ENCODE data around the gene MZF1. TPM values are rescaled to one million over a fixed set of nuclear protein-coding genes. Genes with fewer than 3 reads are reported as not detected.

Gene MZF1
- total and polyA plus RNA-seq, 9 of the 15 experiments (the other 6 are each of a cell fraction or from before 2014, with no cell fraction given), result 0.31 to 29.3 (median 11.5) TPM

GRCh38 chr19:58559275-58560006 lies 13.7 kb downstream of the MZF1 start (continued):
- TF ChIP-seq ARID1B (IDR thresholded peaks at IDR 0.05) (no peak), ZNF316 (IDR thresholded peaks at IDR 0.05) (no peak), ARID2 (IDR thresholded peaks at IDR 0.05) (no peak), SMC3 (conservative IDR thresholded peaks at IDR 0.05; ENCODE audit: insufficient read depth, low read depth, low read length) (no peak), HDAC3 (IDR thresholded peaks at IDR 0.05; ENCODE audit: borderline replicate concordance, partially characterized antibody) (no peak), FOXA3 (CRISPR knock-in tag; conservative IDR thresholded peaks at IDR 0.05 in 1 of 2, IDR thresholded peaks at IDR 0.05 in 1 of 2) (peak in 1 of 2 experiments; percentile 75; a peak in 1 of 4 replicates), FOXK1 (CRISPR knock-in tag; IDR thresholded peaks at IDR 0.05; ENCODE audit: borderline replicate concordance) (0 out of 2 replicates have a peak, but pooled peaks have one; percentile 69), ID3 (CRISPR knock-in tag; IDR thresholded peaks at IDR 0.05) (no peak), ID3 (tag; IDR thresholded peaks at IDR 0.05) (peak; percentile 90), PCBP1 (IDR thresholded peaks at IDR 0.05; ENCODE audit: low read depth, low read length, poor library complexity, severe bottlenecking) (no peak), ZNF696 (CRISPR knock-in tag; conservative IDR thresholded peaks at IDR 0.05) (no peak), KDM5B (IDR thresholded peaks at IDR 0.05; ENCODE audit: insufficient replicate concordance, low read depth, low read length) (no peak), ZNF586 (CRISPR knock-in tag; conservative IDR thresholded peaks at IDR 0.05) (no peak), FOXP4 (CRISPR knock-in tag; IDR thresholded peaks at IDR 0.05; ENCODE audit: borderline replicate concordance) (peak; percentile 82; the same call in 1 of the 2 replicates), TRIM24 (IDR thresholded peaks at IDR 0.05) (peak in 1 of 2 experiments; percentile 70; a peak in 2 of 4 replicates), TAF9B (IDR thresholded peaks at IDR 0.05; ENCODE audit: partially characterized antibody) (peak; percentile 88), IFI16 (CRISPR knock-in tag; IDR thresholded peaks at IDR 0.05) (no peak), ZNF3 (CRISPR knock-in tag; IDR thresholded peaks at IDR 0.05) (no peak), PPARD (CRISPR knock-in tag; IDR thresholded peaks at IDR 0.05) (no peak), ZNF444 (CRISPR knock-in tag; IDR thresholded peaks at IDR 0.05) (no peak)
- TF ChIP-seq, protein P1, sequence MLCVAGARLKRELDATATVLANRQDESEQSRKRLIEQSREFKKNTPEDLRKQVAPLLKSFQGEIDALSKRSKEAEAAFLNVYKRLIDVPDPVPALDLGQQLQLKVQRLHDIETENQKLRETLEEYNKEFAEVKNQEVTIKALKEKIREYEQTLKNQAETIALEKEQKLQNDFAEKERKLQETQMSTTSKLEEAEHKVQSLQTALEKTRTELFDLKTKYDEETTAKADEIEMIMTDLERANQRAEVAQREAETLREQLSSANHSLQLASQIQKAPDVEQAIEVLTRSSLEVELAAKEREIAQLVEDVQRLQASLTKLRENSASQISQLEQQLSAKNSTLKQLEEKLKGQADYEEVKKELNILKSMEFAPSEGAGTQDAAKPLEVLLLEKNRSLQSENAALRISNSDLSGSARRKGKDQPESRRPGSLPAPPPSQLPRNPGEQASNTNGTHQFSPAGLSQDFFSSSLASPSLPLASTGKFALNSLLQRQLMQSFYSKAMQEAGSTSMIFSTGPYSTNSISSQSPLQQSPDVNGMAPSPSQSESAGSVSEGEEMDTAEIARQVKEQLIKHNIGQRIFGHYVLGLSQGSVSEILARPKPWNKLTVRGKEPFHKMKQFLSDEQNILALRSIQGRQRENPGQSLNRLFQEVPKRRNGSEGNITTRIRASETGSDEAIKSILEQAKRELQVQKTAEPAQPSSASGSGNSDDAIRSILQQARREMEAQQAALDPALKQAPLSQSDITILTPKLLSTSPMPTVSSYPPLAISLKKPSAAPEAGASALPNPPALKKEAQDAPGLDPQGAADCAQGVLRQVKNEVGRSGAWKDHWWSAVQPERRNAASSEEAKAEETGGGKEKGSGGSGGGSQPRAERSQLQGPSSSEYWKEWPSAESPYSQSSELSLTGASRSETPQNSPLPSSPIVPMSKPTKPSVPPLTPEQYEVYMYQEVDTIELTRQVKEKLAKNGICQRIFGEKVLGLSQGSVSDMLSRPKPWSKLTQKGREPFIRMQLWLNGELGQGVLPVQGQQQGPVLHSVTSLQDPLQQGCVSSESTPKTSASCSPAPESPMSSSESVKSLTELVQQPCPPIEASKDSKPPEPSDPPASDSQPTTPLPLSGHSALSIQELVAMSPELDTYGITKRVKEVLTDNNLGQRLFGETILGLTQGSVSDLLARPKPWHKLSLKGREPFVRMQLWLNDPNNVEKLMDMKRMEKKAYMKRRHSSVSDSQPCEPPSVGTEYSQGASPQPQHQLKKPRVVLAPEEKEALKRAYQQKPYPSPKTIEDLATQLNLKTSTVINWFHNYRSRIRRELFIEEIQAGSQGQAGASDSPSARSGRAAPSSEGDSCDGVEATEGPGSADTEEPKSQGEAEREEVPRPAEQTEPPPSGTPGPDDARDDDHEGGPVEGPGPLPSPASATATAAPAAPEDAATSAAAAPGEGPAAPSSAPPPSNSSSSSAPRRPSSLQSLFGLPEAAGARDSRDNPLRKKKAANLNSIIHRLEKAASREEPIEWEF (CRISPR knock-in tag; IDR thresholded peaks at IDR 0.05), result no peak

All from K562 (cell line).